Mesenchymal stem cell (in vitro differentiated cells and primary cell): ENCODE measurements around the gene CHD9.
A peak's percentile ranks its signal among the peaks of the same experiment; 100 is the strongest.

Experiments used
- DNase-seq: peaks from one replicate; pipeline ENCODE4 v3.0.0-alpha.2; 2013
- H2AFZ ChIP-seq: one replicate; pipeline ENCODE4 v1.6.1; 2013; ENCODE audit warnings: low read depth, mild to moderate bottlenecking, control low read depth, inconsistent platforms, low read length, moderate library complexity
- H2AK5ac ChIP-seq: 2 replicates; pipeline ENCODE4 v1.6.1; 2013; ENCODE audit warnings: low read length, moderate library complexity, mild to moderate bottlenecking, inconsistent platforms; ENCODE audit not compliant: severe bottlenecking
- H2BK120ac ChIP-seq: one replicate; pipeline ENCODE4 v1.6.1; 2013; ENCODE audit warnings: low read depth, mild to moderate bottlenecking, inconsistent platforms, low read length, moderate library complexity
- H2BK12ac ChIP-seq, 2 experiments: one replicate each; pipeline ENCODE4 v1.6.1; 2013; ENCODE audit warnings: inconsistent platforms in 2 of 2, low read length in 2 of 2, mild to moderate bottlenecking in 2 of 2, moderate library complexity in 2 of 2, control low read depth in 1 of 2
- H2BK15ac ChIP-seq: one replicate; pipeline ENCODE4 v1.6.1; 2013; ENCODE audit warnings: mild to moderate bottlenecking, low read depth, inconsistent platforms; ENCODE audit not compliant: poor library complexity, severe bottlenecking
- H2BK5ac ChIP-seq: 2 replicates; pipeline ENCODE4 v1.6.1; 2013; ENCODE audit warnings: low read depth, mild to moderate bottlenecking, low read length, control low read depth, inconsistent platforms; ENCODE audit not compliant: poor library complexity, severe bottlenecking
- H3K14ac ChIP-seq, 2 experiments: one replicate each; pipeline ENCODE4 v1.6.1; 2013; ENCODE audit warnings: inconsistent platforms in 2 of 2, low read length in 2 of 2, control low read depth in 1 of 2, mild to moderate bottlenecking in 1 of 2, moderate library complexity in 1 of 2
- H3K18ac ChIP-seq, 2 experiments: one replicate each; pipeline ENCODE4 v1.6.1; 2013; ENCODE audit warnings: inconsistent platforms in 2 of 2, low read length in 2 of 2, control low read depth in 1 of 2, low read depth in 1 of 2, mild to moderate bottlenecking in 1 of 2
- H3K23ac ChIP-seq, 2 experiments: one replicate each; pipeline ENCODE4 v1.6.1; 2013; ENCODE audit warnings: inconsistent platforms in 2 of 2, low read length in 2 of 2, mild to moderate bottlenecking in 2 of 2, moderate library complexity in 2 of 2, control low read depth in 1 of 2
- H3K27ac ChIP-seq: 2 replicates; pipeline ENCODE4 v1.5.1; 2013; ENCODE audit warnings: mild to moderate bottlenecking, moderate library complexity, low read length, control low read depth, inconsistent platforms; ENCODE audit not compliant: poor library complexity, severe bottlenecking
- H3K27me3 ChIP-seq, 2 experiments: 2 replicates each; pipeline versions ENCODE4 v1.6.1 to v1.7.0; 2013; ENCODE audit warnings: low read length in 2 of 2, mild to moderate bottlenecking in 2 of 2, moderate library complexity in 2 of 2, control low read depth in 1 of 2, inconsistent platforms in 1 of 2; ENCODE audit not compliant: control insufficient read depth in 1 of 2, insufficient read depth in 1 of 2
- H3K36me3 ChIP-seq, 2 experiments: 2 replicates each; pipeline versions ENCODE4 v1.6.1 to v1.7.0; 2013; ENCODE audit warnings: low read length in 2 of 2, control low read depth in 1 of 2, inconsistent platforms in 1 of 2, low read depth in 1 of 2, mild to moderate bottlenecking in 1 of 2; ENCODE audit not compliant: insufficient read depth in 2 of 2, control insufficient read depth in 1 of 2
- H3K4ac ChIP-seq, 2 experiments: one replicate each; pipeline ENCODE4 v1.6.1; 2013; ENCODE audit warnings: inconsistent platforms in 2 of 2, low read length in 2 of 2, mild to moderate bottlenecking in 2 of 2, moderate library complexity in 2 of 2, control low read depth in 1 of 2, low read depth in 1 of 2
- H3K4me1 ChIP-seq: 2 replicates; pipeline ENCODE4 v1.6.1; 2013; ENCODE audit warnings: low read depth, low read length, control low read depth; ENCODE audit not compliant: control insufficient read depth, insufficient read depth
- H3K4me2 ChIP-seq: 2 replicates; pipeline ENCODE4 v1.6.1; 2013; ENCODE audit warnings: low read length, mild to moderate bottlenecking, inconsistent platforms; ENCODE audit not compliant: poor library complexity, severe bottlenecking
- H3K4me3 ChIP-seq, 2 experiments: 2 replicates each; pipeline versions ENCODE4 v1.5.1 to v1.7.0; 2013; ENCODE audit warnings: low read length in 2 of 2, mild to moderate bottlenecking in 2 of 2, control low read depth in 1 of 2, low read depth in 1 of 2; ENCODE audit not compliant: insufficient read depth in 1 of 2
- H3K79me1 ChIP-seq: replicated peaks from 2 replicates; pipeline ENCODE4 v1.6.1; 2013; ENCODE audit warnings: mild to moderate bottlenecking, control low read depth, low read length, inconsistent platforms; ENCODE audit not compliant: poor library complexity, severe bottlenecking
- H3K9ac ChIP-seq: 2 replicates; pipeline ENCODE4 v1.7.0; 2013; ENCODE audit warnings: mild to moderate bottlenecking, low read length, moderate library complexity
- H3K9me3 ChIP-seq: 2 replicates; pipeline ENCODE4 v1.7.0; 2013; ENCODE audit warnings: mild to moderate bottlenecking, low read length; ENCODE audit not compliant: control insufficient read depth
- H4K8ac ChIP-seq: one replicate; pipeline ENCODE4 v1.6.1; 2013; ENCODE audit warnings: inconsistent platforms, mild to moderate bottlenecking, low read length, moderate library complexity
- H4K91ac ChIP-seq: one replicate; pipeline ENCODE4 v1.6.1; 2013; ENCODE audit warnings: mild to moderate bottlenecking, low read length, inconsistent platforms
- WGBS: methylation state at CpG from one replicate; pipeline ENCODE4 v1.1.7; 2013; ENCODE audit warnings: mixed read lengths; 5-methylcytosine and 5-hydroxymethylcytosine counted together

Gene CHD9

GRCh38 chr16:53209429-53209828 lies 154.6 kb downstream of the CHD9 start:
- DNase-seq, result no peak
- Histone ChIP-seq H2AK5ac (no peak overlapping the region), H3K4ac (no peak overlapping the region), H3K27ac (no peak overlapping the region), H4K8ac (no peak overlapping the region), H4K91ac (no peak overlapping the region), H3K4me1 (no peaks in the 10 kb centered on the region), H2BK120ac (no peak overlapping the region), H3K36me3 (peaks cover 0 to 18% of the 10 kb centered on the region in 2 experiments), H3K9me3 (no peaks in the 10 kb centered on the region), H2AFZ (no peak overlapping the region), H2BK5ac (no peak overlapping the region), H3K4me2 (peak overlapping the region; percentile 89), H3K27me3 (no peaks in the 10 kb centered on the region), H3K4me3 (peak overlapping the region in 1 of 2 experiments; percentile 84), H3K9ac (peak overlapping the region; percentile 95), H2BK15ac (no peak overlapping the region), H3K18ac (no peak overlapping the region), H3K79me1 (no peaks in the 10 kb centered on the region), H2BK12ac (no peak overlapping the region), H3K23ac (no peak overlapping the region), H3K14ac (no peak overlapping the region)
- WGBS, result 59% methylated on average over 5 of the region's 5 CpGs

DNA sequence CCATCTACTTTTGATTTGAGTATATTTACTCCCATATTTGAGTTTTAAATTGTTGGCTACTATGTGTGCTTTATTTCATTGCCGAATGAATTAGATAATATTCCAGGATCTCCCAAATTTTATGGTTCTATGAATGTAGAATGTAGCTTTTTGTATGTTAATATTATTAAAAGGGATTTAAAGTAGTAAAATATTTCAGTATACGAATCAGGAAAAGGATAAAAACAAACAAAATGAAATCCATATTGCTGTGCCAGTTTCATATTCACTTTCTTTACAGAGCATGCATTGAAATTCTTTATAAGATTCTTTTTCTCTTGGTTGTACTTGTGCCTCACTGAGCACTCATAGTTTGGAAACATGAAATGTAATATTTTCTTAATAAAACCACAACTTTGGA lies 155.1 kb downstream of the CHD9 start:
- no peak overlapping the region for H2BK5ac ChIP-seq
- H3K27ac ChIP-seq, result no peak overlapping the region
- H2AK5ac ChIP-seq, result no peak overlapping the region
- H2BK15ac ChIP-seq, result no peak overlapping the region
- no peaks in the 10 kb centered on the region for H3K9me3 ChIP-seq
- H3K23ac ChIP-seq, result no peak overlapping the region
- no CpG with 5 or more reads among the region's 2 CpGs for WGBS
- no peak overlapping the region for H4K8ac ChIP-seq
- no peaks in the 10 kb centered on the region for H3K4me1 ChIP-seq
- H4K91ac ChIP-seq, result no peak overlapping the region
- peaks cover 0 to 18% of the 10 kb centered on the region in 2 experiments for H3K36me3 ChIP-seq
- no peak overlapping the region for H3K4ac ChIP-seq
- H3K14ac ChIP-seq, result no peak overlapping the region
- no peak overlapping the region for H3K4me2 ChIP-seq
- no peak overlapping the region for H2BK12ac ChIP-seq
- no peak overlapping the region for H2AFZ ChIP-seq
- H3K4me3 ChIP-seq, result peak overlapping the region in 1 of 2 experiments; percentile 84
- H3K9ac ChIP-seq, result peak overlapping the region; percentile 95
- no peak overlapping the region for H2BK120ac ChIP-seq
- no peak for DNase-seq
- H3K27me3 ChIP-seq, result no peaks in the 10 kb centered on the region
- no peaks in the 10 kb centered on the region for H3K79me1 ChIP-seq
- H3K18ac ChIP-seq, result no peak overlapping the region

DNA sequence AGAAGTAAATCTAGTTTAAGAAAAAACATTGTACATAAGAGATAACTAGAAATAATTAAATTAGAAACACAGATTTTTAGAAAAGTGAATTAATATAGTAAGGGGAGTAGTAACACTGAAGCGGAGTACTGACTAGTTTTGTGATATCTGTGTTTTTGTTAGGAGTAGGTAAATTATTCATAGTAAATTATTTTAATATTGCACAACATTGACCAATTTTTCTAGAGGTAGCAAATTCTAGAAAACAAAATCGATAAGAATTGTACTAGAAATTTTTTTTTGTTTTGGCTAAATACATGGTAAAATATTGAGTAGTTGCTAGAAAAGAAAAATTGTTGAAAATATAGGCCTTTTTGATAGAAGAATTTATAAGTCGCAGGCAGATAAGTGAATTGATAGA lies 156.5 kb downstream of the CHD9 start:
- Histone ChIP-seq H3K79me1 (no peaks in the 10 kb centered on the region), H3K14ac (no peak overlapping the region), H2BK12ac (no peak overlapping the region), H3K9me3 (no peaks in the 10 kb centered on the region), H3K36me3 (peaks cover 0 to 27% of the 10 kb centered on the region in 2 experiments), H4K91ac (no peak overlapping the region), H3K4me1 (no peaks in the 10 kb centered on the region), H2AK5ac (no peak overlapping the region), H2BK120ac (no peak overlapping the region), H3K27ac (no peak overlapping the region), H3K23ac (no peak overlapping the region), H3K4me2 (no peak overlapping the region), H2BK5ac (no peak overlapping the region), H3K27me3 (no peaks in the 10 kb centered on the region), H3K4me3 (peak overlapping the region in 1 of 2 experiments; percentile 84), H3K4ac (no peak overlapping the region), H2AFZ (no peak overlapping the region), H3K9ac (peak overlapping the region; percentile 95), H4K8ac (no peak overlapping the region), H2BK15ac (no peak overlapping the region), H3K18ac (no peak overlapping the region)
- no peak for DNase-seq
- WGBS, result 100% methylated on average over 2 of the region's 3 CpGs

GRCh38 chr16:53212893-53213223 lies 158.1 kb downstream of the CHD9 start:
- no peak overlapping the region for H2BK5ac ChIP-seq
- H2AK5ac ChIP-seq, result no peak overlapping the region
- H4K91ac ChIP-seq, result no peak overlapping the region
- no peak overlapping the region for H3K4me2 ChIP-seq
- no peaks in the 10 kb centered on the region for H3K27me3 ChIP-seq
- H2BK120ac ChIP-seq, result no peak overlapping the region
- H2BK15ac ChIP-seq, result no peak overlapping the region
- no peak overlapping the region for H3K14ac ChIP-seq
- H3K18ac ChIP-seq, result no peak overlapping the region
- no peak overlapping the region for H2BK12ac ChIP-seq
- H3K36me3 ChIP-seq, result peaks cover 3 to 34% of the 10 kb centered on the region in 2 experiments
- no peaks in the 10 kb centered on the region for H3K4me1 ChIP-seq
- H4K8ac ChIP-seq, result no peak overlapping the region
- H3K4me3 ChIP-seq, result peak overlapping the region in 1 of 2 experiments; percentile 44
- no peak overlapping the region for H3K4ac ChIP-seq
- no peak overlapping the region for H3K27ac ChIP-seq
- H3K9me3 ChIP-seq, result no peaks in the 10 kb centered on the region
- DNase-seq, result no peak
- H2AFZ ChIP-seq, result no peak overlapping the region
- no peaks in the 10 kb centered on the region for H3K79me1 ChIP-seq
- H3K9ac ChIP-seq, result peak overlapping the region; percentile 24
- no peak overlapping the region for H3K23ac ChIP-seq
